Tibial nerve (tissue), 4 donors: ENCODE data around the gene RAX. TPM values are rescaled to one million over a fixed set of nuclear protein-coding genes. Genes with fewer than 3 reads are reported as not detected.

Experiments used
- DNase-seq, 2 donors: peaks; one replicate each; pipeline ENCODE4 v3.0.0-alpha.2; 2019; ENCODE audit warnings: low spot score in 2 of 2
- H3K27ac ChIP-seq, 4 donors: fragments of 200-600 bp; sonication (generic) in 3 of 4; one replicate each; pipeline ENCODE4 v1.5.1; 2017 to 2019; ENCODE audit warnings: mild to moderate bottlenecking in 1 of 4
- H3K27me3 ChIP-seq, 2 donors: fragments of 200-600 bp; sonication (generic) in 1 of 2; one replicate each; pipeline versions ENCODE4 v1.5.1 to v1.6.0; 2017 to 2019
- H3K36me3 ChIP-seq, 3 donors: fragments of 200-600 bp; sonication (generic); one replicate each; pipeline ENCODE4 v1.5.1; 2018 to 2019
- H3K4me1 ChIP-seq, 4 donors: fragments of 200-600 bp; sonication (generic) in 3 of 4; one replicate each; pipeline ENCODE4 v1.5.1; 2017 to 2019
- H3K4me3 ChIP-seq, 4 donors: fragments of 200-600 bp; sonication (generic) in 3 of 4; one replicate each; pipeline ENCODE4 v1.5.1; 2017 to 2019; ENCODE audit warnings: mild to moderate bottlenecking in 1 of 4, moderate library complexity in 1 of 4
- H3K9me3 ChIP-seq, 4 donors: fragments of 200-600 bp; sonication (generic) in 3 of 4; one replicate each; pipeline ENCODE4 v1.5.1; 2017 to 2019
- EP300 ChIP-seq, 2 donors: sonication (generic); formaldehyde crosslinking; IDR thresholded peaks; one replicate each; pipeline ENCODE4 v1.6.1; 2017; ENCODE audit warnings: antibody characterized with exemption in 2 of 2, mild to moderate bottlenecking in 1 of 2
- POLR2A ChIP-seq, 2 donors: fragments of 450-650 bp; IDR thresholded peaks; one replicate each; pipeline ENCODE4 v1.6.1; 2017; ENCODE audit warnings: antibody characterized with exemption in 2 of 2, mild to moderate bottlenecking in 2 of 2, moderate library complexity in 2 of 2
- WGBS, 2 donors: methylation state at CpG; one replicate each; pipeline ENCODE4 v1.1.5; 2018; 5-methylcytosine and 5-hydroxymethylcytosine counted together
- total RNA-seq, 4 donors: library from RNA; depleted of rRNA; stranded (reverse); fragments of >200 nt; gene quantifications; one replicate each; pipeline ENCODE4 v1.1.0, GENCODE V29; 2016
- TF ChIP-seq, protein P1 (sequence below), 5 experiments: fragments of 200-600 bp in 3 of 5; fragments of 450-650 bp in 2 of 5; sonication (generic) in 3 of 5; IDR thresholded peaks; one replicate each; pipeline ENCODE4 v1.5.1; 2016 to 2019; ENCODE audit warnings: antibody characterized with exemption in 5 of 5, mild to moderate bottlenecking in 3 of 5, moderate library complexity in 2 of 5

Gene RAX
- not detected for total RNA-seq

DNA sequence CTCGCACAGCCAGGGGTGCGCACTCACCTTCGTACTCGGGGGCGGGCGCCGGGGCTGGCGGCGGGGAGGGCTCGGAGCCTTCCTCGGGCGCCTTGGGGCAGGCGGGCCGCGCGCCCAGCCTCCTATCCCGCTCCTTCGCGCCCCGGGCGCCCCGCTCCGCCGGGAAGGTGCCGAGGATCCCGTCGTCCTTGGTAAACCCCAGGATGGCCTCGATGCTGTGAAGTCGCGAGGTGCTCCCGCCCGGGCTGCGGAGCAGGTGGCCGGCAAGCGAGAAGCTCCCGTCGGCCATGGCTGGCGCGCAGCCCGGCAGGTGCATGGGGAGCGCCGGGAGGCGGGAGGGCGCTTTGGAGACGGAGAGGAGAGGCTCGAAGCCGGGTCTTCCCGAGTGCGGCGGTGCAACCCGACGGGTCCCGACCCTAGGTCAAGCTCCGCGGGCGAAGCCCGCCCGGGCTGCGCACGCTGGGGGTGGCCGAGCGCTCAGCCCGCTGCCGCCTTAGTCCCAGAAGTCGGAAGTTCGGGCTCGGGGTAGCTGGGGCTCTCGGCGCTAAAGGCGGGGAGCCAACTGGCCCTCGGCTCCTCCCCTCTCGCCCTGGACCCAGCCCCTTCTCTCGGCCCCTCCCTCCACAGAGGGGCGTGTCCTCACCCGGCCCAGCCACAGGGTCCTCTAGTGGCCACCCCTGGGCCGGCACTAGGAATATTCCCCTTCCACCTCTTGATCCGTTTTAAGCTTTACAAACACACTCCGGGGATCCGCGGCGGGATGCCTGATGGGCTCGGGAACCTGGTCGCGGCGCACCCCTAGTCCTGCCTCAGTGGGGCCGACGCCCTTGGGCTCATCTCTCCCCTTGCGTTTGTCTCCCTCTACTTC lies at the start of gene RAX:
RAX (minus strand) TSS at position 564 of the 868 bp plus-strand sequence; CDS start at position 316, 248 bp downstream.
- WGBS, 2 donors, result 1 to 2% methylated on average over 64 to 77 of the region's 88 CpGs
- no peak within 1 kb of the TSS for H3K27ac ChIP-seq
- peaks cover 0 to 94% of the 10 kb centered on the region in 2 donors for H3K27me3 ChIP-seq
- H3K36me3 ChIP-seq, result no peaks in the 10 kb centered on the region
- H3K4me3 ChIP-seq, result peak within 1 kb of the TSS in 3 of 4 donors; percentile 0 to 43 (median 24)
- DNase-seq, result no peak
- H3K4me1 ChIP-seq, result peaks cover 0 to 42% (median 13%) of the 10 kb centered on the region in 4 donors
- H3K9me3 ChIP-seq, result no peaks in the 10 kb centered on the region
- TF ChIP-seq, protein P1, sequence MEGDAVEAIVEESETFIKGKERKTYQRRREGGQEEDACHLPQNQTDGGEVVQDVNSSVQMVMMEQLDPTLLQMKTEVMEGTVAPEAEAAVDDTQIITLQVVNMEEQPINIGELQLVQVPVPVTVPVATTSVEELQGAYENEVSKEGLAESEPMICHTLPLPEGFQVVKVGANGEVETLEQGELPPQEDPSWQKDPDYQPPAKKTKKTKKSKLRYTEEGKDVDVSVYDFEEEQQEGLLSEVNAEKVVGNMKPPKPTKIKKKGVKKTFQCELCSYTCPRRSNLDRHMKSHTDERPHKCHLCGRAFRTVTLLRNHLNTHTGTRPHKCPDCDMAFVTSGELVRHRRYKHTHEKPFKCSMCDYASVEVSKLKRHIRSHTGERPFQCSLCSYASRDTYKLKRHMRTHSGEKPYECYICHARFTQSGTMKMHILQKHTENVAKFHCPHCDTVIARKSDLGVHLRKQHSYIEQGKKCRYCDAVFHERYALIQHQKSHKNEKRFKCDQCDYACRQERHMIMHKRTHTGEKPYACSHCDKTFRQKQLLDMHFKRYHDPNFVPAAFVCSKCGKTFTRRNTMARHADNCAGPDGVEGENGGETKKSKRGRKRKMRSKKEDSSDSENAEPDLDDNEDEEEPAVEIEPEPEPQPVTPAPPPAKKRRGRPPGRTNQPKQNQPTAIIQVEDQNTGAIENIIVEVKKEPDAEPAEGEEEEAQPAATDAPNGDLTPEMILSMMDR (IDR thresholded peaks at IDR 0.05), result no peak
- TF ChIP-seq EP300 (IDR thresholded peaks at IDR 0.05), result no peak
- TF ChIP-seq POLR2A (IDR thresholded peaks at IDR 0.05), result no peak

DNA sequence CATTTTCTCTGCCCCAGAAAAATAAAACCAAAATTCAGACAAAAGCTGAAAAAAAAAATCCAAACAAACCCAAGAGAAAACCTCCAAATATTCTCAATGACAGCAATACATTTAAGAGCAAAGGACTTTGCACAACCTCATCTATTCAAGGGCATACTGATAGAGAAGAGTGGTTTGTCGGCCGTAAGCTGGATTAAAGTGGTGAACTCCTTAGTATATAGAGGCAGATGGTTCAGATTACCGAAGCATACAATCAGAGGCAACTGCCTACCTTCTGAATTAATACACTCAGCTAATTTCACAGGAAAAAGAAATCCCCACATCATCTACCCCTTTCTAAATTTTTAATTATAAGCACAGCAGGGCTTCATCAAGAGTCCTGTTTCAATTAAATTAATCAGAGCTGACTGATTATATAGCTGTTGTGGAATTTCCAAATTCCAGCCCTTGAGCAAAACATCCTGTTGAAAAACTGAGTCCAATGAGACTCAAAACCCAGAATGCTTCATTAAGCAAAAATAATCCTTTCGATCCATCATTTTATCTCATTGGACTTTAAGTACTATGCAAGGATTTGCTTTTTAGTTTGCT lies 45.3 kb upstream of the RAX start, which contains the start of gene CPLX4:
CPLX4 (minus strand) TSS at position 190 of the 591 bp plus-strand sequence; CDS start at position 3, 187 bp downstream.
- 88 to 94% methylated on average over 4 of the region's 4 CpGs for WGBS, 2 donors
- no peak for DNase-seq
- Histone ChIP-seq H3K27ac (no peak within 1 kb of the TSS), H3K9me3 (no peaks in the 10 kb centered on the region), H3K27me3 (no peaks in the 10 kb centered on the region), H3K36me3 (no peaks in the 10 kb centered on the region), H3K4me3 (no peak within 1 kb of the TSS), H3K4me1 (no peaks in the 10 kb centered on the region)
- TF ChIP-seq EP300 (IDR thresholded peaks at IDR 0.05) (no peak), POLR2A (IDR thresholded peaks at IDR 0.05) (no peak)
- TF ChIP-seq, protein P1 (IDR thresholded peaks at IDR 0.05), result no peak

DNA sequence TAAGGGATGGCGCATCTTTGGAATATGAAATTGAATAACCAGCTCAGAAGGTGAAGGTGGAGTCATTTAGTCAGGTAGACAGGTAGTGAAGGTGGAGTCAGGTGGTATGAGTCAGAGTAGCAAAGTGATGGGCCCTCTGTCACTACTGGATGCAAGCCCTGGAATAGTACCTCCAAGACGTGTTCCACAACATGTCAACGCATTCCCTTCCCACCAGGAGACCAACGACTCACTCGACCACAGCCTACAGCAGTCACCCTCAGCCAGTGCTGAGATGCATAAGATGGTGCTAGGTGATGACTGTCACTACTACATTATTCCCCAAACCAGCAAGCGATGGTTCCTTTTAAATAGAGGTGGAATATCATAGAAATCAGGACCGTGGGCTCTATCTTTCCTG lies 38.4 kb upstream of the RAX start:
- no peak overlapping the region for H3K4me3 ChIP-seq
- peaks cover 0 to 25% of the 10 kb centered on the region in 2 donors for H3K27me3 ChIP-seq
- H3K9me3 ChIP-seq, result no peaks in the 10 kb centered on the region
- no peaks in the 10 kb centered on the region for H3K36me3 ChIP-seq
- H3K27ac ChIP-seq, result no peak overlapping the region
- no peak for DNase-seq
- TF ChIP-seq POLR2A (IDR thresholded peaks at IDR 0.05) (no peak), EP300 (IDR thresholded peaks at IDR 0.05) (no peak)
- TF ChIP-seq, protein P1 (IDR thresholded peaks at IDR 0.05), result no peak
- H3K4me1 ChIP-seq, result peaks cover 0 to 12% (median 0%) of the 10 kb centered on the region in 4 donors
- 84 to 89% methylated on average over 7 of the region's 7 CpGs for WGBS, 2 donors

DNA sequence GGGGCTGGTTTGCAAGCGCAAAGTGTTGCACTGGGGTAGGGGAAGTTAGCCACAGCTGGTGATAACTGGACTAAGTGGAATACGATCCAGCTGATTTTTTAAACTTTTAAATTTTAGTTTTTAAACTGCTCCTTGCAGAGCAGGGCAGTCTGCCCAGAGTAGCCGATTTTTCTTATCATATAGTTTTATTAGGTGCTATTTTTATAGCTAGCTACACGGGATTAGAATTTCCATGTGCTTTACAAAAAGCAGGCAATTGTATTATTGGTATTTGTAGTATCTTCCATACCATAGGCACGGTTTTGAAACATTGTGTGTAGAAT lies 35.6 kb upstream of the RAX start:
- no peaks in the 10 kb centered on the region for H3K9me3 ChIP-seq
- no peak for DNase-seq
- H3K4me1 ChIP-seq, result peaks cover 0 to 12% (median 0%) of the 10 kb centered on the region in 4 donors
- H3K4me3 ChIP-seq, result peak overlapping the region in 2 of 4 donors; percentile 25 to 38
- H3K27ac ChIP-seq, result no peak overlapping the region
- TF ChIP-seq EP300 (IDR thresholded peaks at IDR 0.05) (no peak), POLR2A (IDR thresholded peaks at IDR 0.05) (no peak)
- TF ChIP-seq, protein P1 (IDR thresholded peaks at IDR 0.05), result no peak
- no peaks in the 10 kb centered on the region for H3K36me3 ChIP-seq
- WGBS, 2 donors, result 17 to 20% methylated on average over 5 of the region's 5 CpGs
- peaks cover 0 to 25% of the 10 kb centered on the region in 2 donors for H3K27me3 ChIP-seq
